HG03135 (cell line): ENCODE data around the gene DPF1.

Source experiments
- ATAC-seq: cut with Tn5 transposase; IDR thresholded peaks from one replicate; pipeline ENCODE4 v1.9.1; 2021; ENCODE audit warnings: mild to moderate bottlenecking, moderate library complexity; ENCODE audit not compliant: unreplicated experiment

DPF1 gene

GRCh38 chr19:38221919-38222830, 1.8 kb downstream of the DPF1 start:
- ATAC-seq, result no peak

- ATAC-seq, result no peak
These were observed 2.6 kb downstream of the DPF1 start for GRCh38 chr19:38221421-38221820.

- ATAC-seq, result no peak
These were observed 4.8 kb downstream of the DPF1 start for GRCh38 chr19:38219221-38219620.

- no peak for ATAC-seq
These were observed 5.8 kb downstream of the DPF1 start for GRCh38 chr19:38218204-38218603.

GRCh38 chr19:38216785-38217641, 7.0 kb downstream of the DPF1 start:
- no peak for ATAC-seq

- ATAC-seq, result peak; percentile 56
These were observed 10.0 kb downstream of the DPF1 start for GRCh38 chr19:38213911-38214625.

- no peak for ATAC-seq
These were observed 10.6 kb downstream of the DPF1 start for GRCh38 chr19:38213469-38213868.

- no peak for ATAC-seq
These were observed 12.3 kb downstream of the DPF1 start for GRCh38 chr19:38211766-38212165.

- ATAC-seq, result no peak
These were observed 12.9 kb downstream of the DPF1 start for GRCh38 chr19:38211151-38211591.

GRCh38 chr19:38210458-38210987, 13.5 kb downstream of the DPF1 start:
- ATAC-seq, result no peak

- no peak for ATAC-seq
These were observed 14.2 kb downstream of the DPF1 start for GRCh38 chr19:38209671-38210457.

- ATAC-seq, result no peak
These were observed 14.9 kb downstream of the DPF1 start for GRCh38 chr19:38209152-38209551.

- no peak for ATAC-seq
These were observed 15.5 kb downstream of the DPF1 start for GRCh38 chr19:38208571-38208970.

GRCh38 chr19:38207543-38207942, 16.5 kb downstream of the DPF1 start:
- no peak for ATAC-seq

GRCh38 chr19:38206928-38207327, 17.1 kb downstream of the DPF1 start:
- ATAC-seq, result no peak

GRCh38 chr19:38206006-38206745, 17.8 kb downstream of the DPF1 start:
- ATAC-seq, result no peak

GRCh38 chr19:38204728-38205127, 19.3 kb downstream of the DPF1 start:
- no peak for ATAC-seq

- no peak for ATAC-seq
These were observed 19.9 kb downstream of the DPF1 start for GRCh38 chr19:38204096-38204495.

- no peak for ATAC-seq
These were observed 20.8 kb downstream of the DPF1 start for GRCh38 chr19:38203197-38203596.
